Lower leg skin (tissue), 3 donors: ENCODE data around the gene CTXND1.

Source experiments
- POLR2A ChIP-seq, 2 donors: fragments of 450-650 bp; IDR thresholded peaks; one replicate each; pipeline ENCODE4 v1.6.1; 2016 to 2017; ENCODE audit warnings: antibody characterized with exemption in 2 of 2, mild to moderate bottlenecking in 1 of 2, moderate library complexity in 1 of 2
- TF ChIP-seq, protein P1 (sequence below), 3 donors: fragments of 450-650 bp; IDR thresholded peaks; one replicate each; pipeline ENCODE4 v1.5.1; 2016; ENCODE audit warnings: antibody characterized with exemption in 3 of 3, mild to moderate bottlenecking in 3 of 3, moderate library complexity in 2 of 3

DNA sequence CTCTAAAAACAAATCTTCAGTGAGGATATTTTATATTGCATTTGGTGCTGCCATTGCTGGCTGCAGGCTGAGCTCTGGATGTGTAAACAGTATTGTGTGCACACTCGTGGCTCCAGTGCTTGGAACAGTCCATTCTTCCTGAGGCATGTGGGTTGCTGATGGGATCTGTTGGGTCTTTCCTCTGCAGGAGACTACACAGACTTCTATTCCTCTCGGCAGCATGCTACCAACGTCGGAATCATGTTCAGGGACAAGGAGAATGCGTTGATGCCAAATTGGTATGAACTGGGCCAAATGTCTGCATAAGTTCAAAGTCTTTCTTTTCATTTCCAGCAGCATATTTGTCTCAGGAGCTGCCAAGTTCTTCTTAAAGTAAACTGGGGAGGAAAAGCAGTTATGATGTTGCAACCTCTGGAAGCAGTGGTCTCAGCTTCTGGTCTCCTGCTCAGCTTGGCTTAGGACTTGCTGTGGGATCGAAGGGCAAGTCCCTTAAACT lies 89.9 kb downstream of the CTXND1 start:
- TF ChIP-seq, protein P1, sequence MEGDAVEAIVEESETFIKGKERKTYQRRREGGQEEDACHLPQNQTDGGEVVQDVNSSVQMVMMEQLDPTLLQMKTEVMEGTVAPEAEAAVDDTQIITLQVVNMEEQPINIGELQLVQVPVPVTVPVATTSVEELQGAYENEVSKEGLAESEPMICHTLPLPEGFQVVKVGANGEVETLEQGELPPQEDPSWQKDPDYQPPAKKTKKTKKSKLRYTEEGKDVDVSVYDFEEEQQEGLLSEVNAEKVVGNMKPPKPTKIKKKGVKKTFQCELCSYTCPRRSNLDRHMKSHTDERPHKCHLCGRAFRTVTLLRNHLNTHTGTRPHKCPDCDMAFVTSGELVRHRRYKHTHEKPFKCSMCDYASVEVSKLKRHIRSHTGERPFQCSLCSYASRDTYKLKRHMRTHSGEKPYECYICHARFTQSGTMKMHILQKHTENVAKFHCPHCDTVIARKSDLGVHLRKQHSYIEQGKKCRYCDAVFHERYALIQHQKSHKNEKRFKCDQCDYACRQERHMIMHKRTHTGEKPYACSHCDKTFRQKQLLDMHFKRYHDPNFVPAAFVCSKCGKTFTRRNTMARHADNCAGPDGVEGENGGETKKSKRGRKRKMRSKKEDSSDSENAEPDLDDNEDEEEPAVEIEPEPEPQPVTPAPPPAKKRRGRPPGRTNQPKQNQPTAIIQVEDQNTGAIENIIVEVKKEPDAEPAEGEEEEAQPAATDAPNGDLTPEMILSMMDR (IDR thresholded peaks at IDR 0.05), result no peak
- TF ChIP-seq POLR2A (IDR thresholded peaks at IDR 0.05), result no peak
